Esophagus squamous epithelium (tissue), 5 donors: Measurements from ENCODE around the gene SLF2. TPM values are rescaled to one million over a fixed set of nuclear protein-coding genes. Genes with fewer than 3 reads are reported as not detected.
A peak's percentile ranks its signal among the peaks of the same experiment; 100 is the strongest.

Source experiments
- DNase-seq: peaks from one replicate; lab custom pipeline; 2025; lab: John Stamatoyannopoulos, UW
- H3K27ac ChIP-seq, 4 donors: fragments of 200-600 bp; sonication (generic); one replicate each; pipeline ENCODE4 v1.5.1; 2016 to 2019; ENCODE audit warnings: mild to moderate bottlenecking in 1 of 4
- H3K27me3 ChIP-seq, 4 donors: fragments of 200-600 bp; sonication (generic); 1 replicate in 3 of 4; 2 replicates in 1 of 4; pipeline versions ENCODE4 v1.5.1 to v1.6.0; 2017 to 2021; ENCODE audit warnings: antibody characterized with exemption in 1 of 4
- H3K36me3 ChIP-seq, 3 donors: fragments of 200-600 bp; sonication (generic); one replicate each; pipeline ENCODE4 v1.5.1; 2016 to 2019
- H3K4me1 ChIP-seq, 3 donors: fragments of 200-600 bp; sonication (generic); one replicate each; pipeline ENCODE4 v1.5.1; 2017 to 2019
- H3K4me3 ChIP-seq, 4 donors: fragments of 200-600 bp; sonication (generic); 1 replicate in 3 of 4; 2 replicates in 1 of 4; pipeline ENCODE4 v1.5.1; 2016 to 2019; ENCODE audit warnings: mild to moderate bottlenecking in 2 of 4, moderate library complexity in 1 of 4
- H3K9me3 ChIP-seq, 3 donors: fragments of 200-600 bp; sonication (generic); one replicate each; pipeline ENCODE4 v1.5.1; 2016 to 2019
- POLR2A ChIP-seq, 4 donors: fragments of 450-650 bp; IDR thresholded peaks; one replicate each; pipeline ENCODE4 v1.6.1; 2017; ENCODE audit warnings: antibody characterized with exemption in 4 of 4, mild to moderate bottlenecking in 4 of 4, moderate library complexity in 3 of 4
- WGBS, 2 donors: methylation state at CpG; one replicate each; pipeline ENCODE4 v1.1.5; 2018; 5-methylcytosine and 5-hydroxymethylcytosine counted together
- intact Hi-C: fragments of 100-400 bp; cut with DNase I; formaldehyde crosslinking; loops from one replicate; pipeline ENCODE4 v1.15.0; 2022
- total RNA-seq, 4 donors: library from RNA; depleted of rRNA; stranded (reverse); fragments of >200 nt; gene quantifications; one replicate each; pipeline ENCODE4 v1.1.0, GENCODE V29; 2016
- TF ChIP-seq, protein P1 (sequence below), 6 experiments: fragments of 450-650 bp in 4 of 6; fragments of 200-600 bp in 2 of 6; sonication (generic) in 2 of 6; IDR thresholded peaks; one replicate each; pipeline ENCODE4 v1.5.1; 2016 to 2019; ENCODE audit warnings: antibody characterized with exemption in 6 of 6, mild to moderate bottlenecking in 4 of 6, moderate library complexity in 4 of 6
- donor health status: DM: yes; HTN: yes; CAD: no.

SLF2 gene
- total RNA-seq, 4 donors from 2014 or later, result 12.1 to 24.8 (median 13.5) TPM

DNA sequence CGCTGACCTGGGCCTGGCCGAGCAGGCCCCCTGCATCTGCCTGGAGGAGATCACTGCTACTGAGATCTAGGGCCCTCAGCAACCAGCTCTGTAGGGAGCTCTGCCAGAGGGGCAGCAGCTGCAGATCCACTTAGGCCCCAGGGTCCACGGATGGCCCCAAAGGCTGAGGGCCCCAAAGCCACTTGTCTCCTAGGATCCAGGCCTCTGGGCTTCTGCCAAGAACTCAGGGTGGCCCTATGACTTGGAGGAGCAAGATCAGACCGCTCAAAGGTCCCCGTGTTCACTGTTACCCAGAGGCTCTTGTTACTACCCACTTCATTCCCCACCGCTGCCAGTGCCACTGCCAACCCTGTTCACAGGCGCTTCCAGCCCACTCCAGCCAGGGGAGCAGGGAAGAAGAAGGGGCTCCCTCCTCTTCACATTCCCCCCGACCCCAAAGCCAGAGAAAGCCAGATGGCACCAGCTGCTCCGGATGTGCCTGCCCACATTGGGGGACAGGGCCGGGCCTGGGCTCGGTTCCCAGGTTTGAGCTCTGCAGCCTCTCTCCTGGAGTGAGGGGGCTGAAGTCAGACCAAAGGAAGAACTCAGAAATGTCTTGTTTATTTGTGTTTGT lies 94.4 kb downstream of the SLF2 start:
- Histone ChIP-seq H3K9me3 (no peaks in the 10 kb centered on the region), H3K27ac (peak overlapping the region in 3 of 4 donors; percentile 28 to 53 (median 43)), H3K27me3 (no peaks in the 10 kb centered on the region), H3K36me3 (peaks cover 10 to 53% (median 34%) of the 10 kb centered on the region in 3 donors), H3K4me3 (no peak overlapping the region), H3K4me1 (peaks cover 2 to 53% (median 6%) of the 10 kb centered on the region in 3 donors)
- TF ChIP-seq, protein P1, sequence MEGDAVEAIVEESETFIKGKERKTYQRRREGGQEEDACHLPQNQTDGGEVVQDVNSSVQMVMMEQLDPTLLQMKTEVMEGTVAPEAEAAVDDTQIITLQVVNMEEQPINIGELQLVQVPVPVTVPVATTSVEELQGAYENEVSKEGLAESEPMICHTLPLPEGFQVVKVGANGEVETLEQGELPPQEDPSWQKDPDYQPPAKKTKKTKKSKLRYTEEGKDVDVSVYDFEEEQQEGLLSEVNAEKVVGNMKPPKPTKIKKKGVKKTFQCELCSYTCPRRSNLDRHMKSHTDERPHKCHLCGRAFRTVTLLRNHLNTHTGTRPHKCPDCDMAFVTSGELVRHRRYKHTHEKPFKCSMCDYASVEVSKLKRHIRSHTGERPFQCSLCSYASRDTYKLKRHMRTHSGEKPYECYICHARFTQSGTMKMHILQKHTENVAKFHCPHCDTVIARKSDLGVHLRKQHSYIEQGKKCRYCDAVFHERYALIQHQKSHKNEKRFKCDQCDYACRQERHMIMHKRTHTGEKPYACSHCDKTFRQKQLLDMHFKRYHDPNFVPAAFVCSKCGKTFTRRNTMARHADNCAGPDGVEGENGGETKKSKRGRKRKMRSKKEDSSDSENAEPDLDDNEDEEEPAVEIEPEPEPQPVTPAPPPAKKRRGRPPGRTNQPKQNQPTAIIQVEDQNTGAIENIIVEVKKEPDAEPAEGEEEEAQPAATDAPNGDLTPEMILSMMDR (IDR thresholded peaks at IDR 0.05), result no peak
- TF ChIP-seq POLR2A (IDR thresholded peaks at IDR 0.05), result no peak
- no peak for DNase-seq
- intact Hi-C loops, result no loop called here
- 68 to 83% methylated on average over 5 of the region's 11 CpGs for WGBS, 2 donors

DNA sequence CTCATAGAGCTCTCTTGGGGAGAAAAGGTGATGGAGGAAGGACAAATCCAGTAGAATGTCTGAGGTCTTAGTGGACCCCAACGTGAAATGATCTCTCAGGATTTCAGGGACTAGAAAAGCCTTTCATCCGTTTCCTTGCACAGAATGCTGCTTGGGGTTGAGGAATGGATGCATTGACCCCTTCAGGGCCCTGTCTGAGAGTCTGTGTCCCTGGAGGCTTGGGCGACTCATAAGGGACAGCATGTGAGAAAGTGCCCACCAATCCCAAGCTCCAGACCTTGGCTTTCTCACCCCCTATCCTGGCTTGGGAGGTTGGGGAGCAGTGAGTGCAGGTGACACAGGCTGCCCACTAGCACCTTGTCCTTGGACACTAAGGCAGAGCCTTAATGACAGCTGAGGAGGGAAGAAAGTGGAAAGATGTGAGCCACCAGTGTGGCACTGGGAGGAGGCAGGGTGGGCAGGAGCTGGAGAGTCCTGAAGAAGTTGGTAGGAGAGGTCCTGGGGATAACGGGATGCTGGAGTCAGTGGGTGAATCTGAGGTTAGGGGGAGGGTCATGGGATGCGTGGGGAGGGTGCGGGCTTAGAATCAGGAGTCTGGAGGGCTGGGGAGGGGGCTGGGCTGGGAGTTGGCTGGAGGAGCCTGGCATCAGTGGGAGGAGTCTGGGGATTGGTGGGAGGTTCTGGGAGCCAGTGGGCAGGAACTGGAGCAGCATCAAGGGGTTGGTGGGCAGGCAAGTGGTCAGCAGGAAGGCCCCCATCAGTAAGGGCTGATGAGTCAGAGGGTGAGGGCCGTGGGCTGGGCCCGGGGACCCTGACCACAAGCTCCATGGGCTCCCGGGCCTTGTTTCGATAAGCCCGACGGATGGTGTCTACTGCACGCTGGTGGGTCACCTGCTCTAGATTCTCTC lies 95.4 kb downstream of the SLF2 start:
- 59 to 64% methylated on average over 8 to 10 of the region's 13 CpGs for WGBS, 2 donors
- intact Hi-C loops, result no loop called here
- peak overlapping the region in 3 of 4 donors; percentile 2 to 42 (median 2) for H3K27ac ChIP-seq
- no peak overlapping the region for H3K4me3 ChIP-seq
- H3K4me1 ChIP-seq, result peaks cover 3 to 53% (median 7%) of the 10 kb centered on the region in 3 donors
- H3K27me3 ChIP-seq, result no peaks in the 10 kb centered on the region
- no peak for TF ChIP-seq POLR2A (IDR thresholded peaks at IDR 0.05)
- TF ChIP-seq, protein P1 (IDR thresholded peaks at IDR 0.05), result no peak
- no peaks in the 10 kb centered on the region for H3K9me3 ChIP-seq
- DNase-seq, result no peak
- peaks cover 10 to 43% (median 27%) of the 10 kb centered on the region in 3 donors for H3K36me3 ChIP-seq

GRCh38 chr10:101008823-101009423 lies 96.2 kb downstream of the SLF2 start:
- Histone ChIP-seq H3K4me3 (no peak overlapping the region), H3K27me3 (no peaks in the 10 kb centered on the region), H3K36me3 (peaks cover 3 to 36% (median 20%) of the 10 kb centered on the region in 3 donors), H3K9me3 (no peaks in the 10 kb centered on the region), H3K4me1 (peaks cover 8 to 53% (median 11%) of the 10 kb centered on the region in 3 donors), H3K27ac (peak overlapping the region in 1 of 4 donors; percentile 2)
- no peak for TF ChIP-seq POLR2A (IDR thresholded peaks at IDR 0.05)
- TF ChIP-seq, protein P1 (IDR thresholded peaks at IDR 0.05), result no peak
- intact Hi-C loops, result no loop called here
- DNase-seq, result no peak
- 63 to 100% methylated on average over 3 to 4 of the region's 6 CpGs for WGBS, 2 donors

DNA sequence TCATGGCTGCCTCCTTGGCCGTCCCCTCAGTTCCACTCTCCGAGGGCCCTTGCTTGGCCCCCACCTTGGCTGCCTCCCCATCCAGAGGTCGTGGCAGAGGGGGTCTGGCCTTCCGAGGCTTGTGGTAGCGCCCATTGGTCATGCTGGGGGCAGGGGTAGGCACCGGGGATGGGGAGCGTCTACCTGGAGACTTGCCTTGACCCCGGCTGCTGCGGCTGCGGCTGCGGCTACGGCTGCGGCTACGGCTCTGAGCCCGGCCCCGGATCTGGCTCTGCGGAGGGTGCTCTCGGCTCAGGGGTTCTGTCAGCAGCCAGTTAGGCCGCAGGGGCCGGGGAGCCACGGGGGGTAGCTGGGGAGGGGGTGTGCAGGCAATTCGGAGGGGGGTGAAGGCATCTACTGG lies 97.6 kb downstream of the SLF2 start:
- TF ChIP-seq POLR2A (IDR thresholded peaks at IDR 0.05), result no peak
- TF ChIP-seq, protein P1 (IDR thresholded peaks at IDR 0.05), result no peak
- DNase-seq, result no peak
- 87% methylated on average over 4 of the region's 22 CpGs; no CpG with 5 or more reads in 1 of the 2 donors for WGBS, 2 donors
- intact Hi-C loops, result no loop called here
- peaks cover 8 to 56% (median 14%) of the 10 kb centered on the region in 3 donors for H3K4me1 ChIP-seq
- no peaks in the 10 kb centered on the region for H3K27me3 ChIP-seq
- H3K9me3 ChIP-seq, result no peaks in the 10 kb centered on the region
- peaks cover 0 to 22% (median 18%) of the 10 kb centered on the region in 3 donors for H3K36me3 ChIP-seq
- H3K27ac ChIP-seq, result no peak overlapping the region
- no peak overlapping the region for H3K4me3 ChIP-seq
